Psoas muscle (tissue), 8 donors: ENCODE results near the gene POFUT2. TPM values are rescaled to one million over a fixed set of nuclear protein-coding genes. Genes with fewer than 3 reads are reported as not detected.
"Not testable (repeated sequence)": the region's sequence is repeated elsewhere in the genome, so short reads cannot be mapped to it uniquely, and the experiment has no call there.

ENCODE experiments used
- ATAC-seq, 4 donors: fragments of 200-7000 bp; cut with Tn5 transposase; one replicate each; pipeline ENCODE4 v1.9.1; 2020; ENCODE audit warnings: moderate library complexity in 3 of 4, mild to moderate bottlenecking in 2 of 4
- DNase-seq, 2 donors: peaks; one replicate each; pipeline ENCODE4 v3.0.0-alpha.2; 2020
- H3K27ac ChIP-seq: fragments of 200-600 bp; one replicate; pipeline ENCODE4 v1.8.0; 2022
- H3K27me3 ChIP-seq, 3 donors: fragments of 200-600 bp in 1 of 3; one replicate each; pipeline versions ENCODE4 v1.6.1 to v1.8.0; 2013 to 2022; ENCODE audit warnings: low read length in 2 of 3, mild to moderate bottlenecking in 2 of 3, moderate library complexity in 1 of 3; ENCODE audit not compliant: insufficient read depth in 3 of 3
- H3K36me3 ChIP-seq, 2 donors: fragments of 200-600 bp in 1 of 2; one replicate each; pipeline versions ENCODE4 v1.6.1 to v1.8.0; 2013 to 2022; ENCODE audit warnings: low read depth in 1 of 2, mild to moderate bottlenecking in 1 of 2, moderate library complexity in 1 of 2; ENCODE audit not compliant: insufficient read depth in 1 of 2
- H3K4me1 ChIP-seq: fragments of 200-600 bp; one replicate; pipeline ENCODE4 v1.8.0; 2022
- H3K4me3 ChIP-seq: fragments of 200-600 bp; one replicate; pipeline ENCODE4 v1.8.0; 2022; ENCODE audit warnings: mild to moderate bottlenecking
- H3K9me3 ChIP-seq: fragments of 200-600 bp; one replicate; pipeline ENCODE4 v1.8.0; 2022
- WGBS, 3 donors: extraction: QIAGEN DNeasy Blood & Tissue Kit; methylation state at CpG; one replicate each; pipeline versions ENCODE4 v1.1.6 to v1.1.7; 2013; 5-methylcytosine and 5-hydroxymethylcytosine counted together
- intact Hi-C, 2 donors: fragments of 100-400 bp; cut with DNase I; formaldehyde crosslinking; loops; one replicate each; pipeline versions ENCODE4 v1.11.0 to v1.14.2; 2022
- polyA plus RNA-seq, 3 donors: library from polyadenylated mRNA; stranded (reverse); fragments of 200-250 nt; gene quantifications; one replicate each; pipeline ENCODE4 v1.2.3, GENCODE V29; 2013
- total RNA-seq, 4 donors: library from RNA; stranded (reverse); fragmentation: NEBNext Ultra II Directional in 2 of 4; extraction: Animal tissue kit (Norgen Biotek cat#: 25700) in 2 of 4; gene quantifications; one replicate each; pipeline versions ENCODE4 v1.2.1 to v1.2.4, GENCODE V29; 2021 to 2023
- TF ChIP-seq, protein P1 (sequence below): fragments of 200-600 bp; IDR thresholded peaks from one replicate; pipeline ENCODE4 v1.8.0; 2022; ENCODE audit warnings: antibody characterized with exemption
- donor health status: healthy with polysubstance abuse.
- donor health status: DM: no; HTN: no; CAD: no; lungs with moderate emphysema.
- donor health status: Bipolar disorder and iron deficiency.
- donor health status: healthy.
- donor health status: DM: yes; HTN: yes; CAD: no.
- donor health status: DM: no; HTN: no; CAD: no.
- donor health status: DM: no; HTN: no; CAD: no.
- donor health status: DM: yes; HTN: yes; CAD: no.

The POFUT2 gene
- total and polyA plus RNA-seq, 7 donors, result 5.6 to 13.9 (median 10.8) TPM

DNA sequence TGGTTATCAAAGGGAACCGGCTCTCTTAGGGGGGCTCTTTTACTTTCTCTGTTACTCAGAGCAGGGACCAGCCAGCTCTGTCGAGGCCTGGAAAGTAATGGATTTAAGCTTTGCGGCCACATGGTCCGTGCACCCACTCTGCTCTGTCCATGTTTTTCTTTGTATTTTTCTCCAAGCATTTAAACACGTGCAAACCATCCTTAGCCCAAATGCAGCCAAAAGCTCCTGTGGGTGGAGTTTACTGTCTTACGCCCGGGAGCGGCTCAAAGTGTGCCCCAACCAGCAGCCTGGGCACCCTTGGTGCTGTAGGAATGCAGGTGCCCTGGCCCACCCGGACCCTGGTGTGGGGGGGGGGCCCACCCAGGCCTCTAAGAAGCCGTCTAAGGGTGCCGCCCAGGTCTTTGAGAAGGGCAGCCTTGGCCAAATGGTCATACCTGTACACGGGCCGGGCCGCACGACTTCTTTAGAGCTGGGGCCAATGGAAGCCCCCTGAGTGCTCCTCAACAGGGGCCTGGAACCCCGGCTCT lies 29.2 kb upstream of the POFUT2 start:
- Histone ChIP-seq H3K36me3 (no peaks in the 10 kb centered on the region), H3K27me3 (peaks cover 0 to 24% (median 3%) of the 10 kb centered on the region in 3 donors), H3K4me3 (no peak overlapping the region), H3K9me3 (no peaks in the 10 kb centered on the region), H3K27ac (no peak overlapping the region), H3K4me1 (peaks cover 12% of the 10 kb centered on the region)
- intact Hi-C loops, result loop anchor here in 1 of 2 donors (5.0 kb wide), 1 partner anchor 35 kb away; no protein-coding TSS in a partner anchor
- TF ChIP-seq, protein P1, sequence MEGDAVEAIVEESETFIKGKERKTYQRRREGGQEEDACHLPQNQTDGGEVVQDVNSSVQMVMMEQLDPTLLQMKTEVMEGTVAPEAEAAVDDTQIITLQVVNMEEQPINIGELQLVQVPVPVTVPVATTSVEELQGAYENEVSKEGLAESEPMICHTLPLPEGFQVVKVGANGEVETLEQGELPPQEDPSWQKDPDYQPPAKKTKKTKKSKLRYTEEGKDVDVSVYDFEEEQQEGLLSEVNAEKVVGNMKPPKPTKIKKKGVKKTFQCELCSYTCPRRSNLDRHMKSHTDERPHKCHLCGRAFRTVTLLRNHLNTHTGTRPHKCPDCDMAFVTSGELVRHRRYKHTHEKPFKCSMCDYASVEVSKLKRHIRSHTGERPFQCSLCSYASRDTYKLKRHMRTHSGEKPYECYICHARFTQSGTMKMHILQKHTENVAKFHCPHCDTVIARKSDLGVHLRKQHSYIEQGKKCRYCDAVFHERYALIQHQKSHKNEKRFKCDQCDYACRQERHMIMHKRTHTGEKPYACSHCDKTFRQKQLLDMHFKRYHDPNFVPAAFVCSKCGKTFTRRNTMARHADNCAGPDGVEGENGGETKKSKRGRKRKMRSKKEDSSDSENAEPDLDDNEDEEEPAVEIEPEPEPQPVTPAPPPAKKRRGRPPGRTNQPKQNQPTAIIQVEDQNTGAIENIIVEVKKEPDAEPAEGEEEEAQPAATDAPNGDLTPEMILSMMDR, result no peak
- ATAC-seq, result no peak
- 64 to 79% (median 65%) methylated on average over 16 of the region's 16 CpGs for WGBS, 3 donors
- peak in 1 of 2 donors; percentile 26 for DNase-seq

DNA sequence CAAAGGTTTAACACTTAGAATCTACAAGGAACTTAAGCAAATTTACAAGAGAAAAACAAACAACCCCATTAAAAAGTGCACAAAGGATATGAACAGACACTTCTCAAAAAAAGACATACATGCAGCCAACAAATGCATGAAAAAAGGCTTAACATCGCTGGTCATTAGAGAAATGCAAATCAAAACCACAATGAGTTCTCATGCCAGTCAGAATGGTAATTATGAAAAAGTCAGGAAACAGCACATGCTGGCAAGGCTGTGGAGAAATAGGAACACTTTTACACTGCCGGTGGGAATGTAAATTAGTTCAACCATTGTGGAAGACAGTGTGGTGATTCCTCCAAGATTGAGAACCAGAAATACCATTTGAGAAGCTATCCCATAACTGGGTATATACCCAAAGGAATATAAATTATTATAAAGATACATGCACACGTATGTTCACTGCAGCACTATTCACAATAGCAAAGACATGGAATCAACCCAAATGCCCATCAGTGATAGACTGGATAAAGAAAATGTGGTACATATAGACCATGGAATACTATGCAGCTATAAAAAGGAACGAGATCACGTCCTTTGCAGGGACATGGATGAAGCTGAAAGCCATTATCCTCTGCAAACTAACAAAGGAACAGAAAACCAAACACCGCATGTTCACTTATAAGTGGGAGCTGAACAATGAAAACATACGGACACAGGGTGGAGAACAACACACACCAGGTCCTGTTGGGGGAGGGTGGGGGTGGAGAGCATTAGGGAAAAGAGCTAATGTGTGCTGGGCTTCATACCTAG lies 28.2 kb upstream of the POFUT2 start:
- Histone ChIP-seq H3K4me1 (peaks cover 12% of the 10 kb centered on the region), H3K27me3 (peaks cover 0 to 20% (median 3%) of the 10 kb centered on the region in 3 donors)
- not testable (repeated sequence) for H3K27ac ChIP-seq, DNase-seq, ATAC-seq, H3K9me3 ChIP-seq, H3K36me3 ChIP-seq, H3K4me3 ChIP-seq
- intact Hi-C loops, result loop anchor here in 1 of 2 donors (5.0 kb wide), 1 partner anchor 36 kb away; no protein-coding TSS in a partner anchor
- 48 to 60% (median 48%) methylated on average over 7 of the region's 7 CpGs for WGBS, 3 donors

DNA sequence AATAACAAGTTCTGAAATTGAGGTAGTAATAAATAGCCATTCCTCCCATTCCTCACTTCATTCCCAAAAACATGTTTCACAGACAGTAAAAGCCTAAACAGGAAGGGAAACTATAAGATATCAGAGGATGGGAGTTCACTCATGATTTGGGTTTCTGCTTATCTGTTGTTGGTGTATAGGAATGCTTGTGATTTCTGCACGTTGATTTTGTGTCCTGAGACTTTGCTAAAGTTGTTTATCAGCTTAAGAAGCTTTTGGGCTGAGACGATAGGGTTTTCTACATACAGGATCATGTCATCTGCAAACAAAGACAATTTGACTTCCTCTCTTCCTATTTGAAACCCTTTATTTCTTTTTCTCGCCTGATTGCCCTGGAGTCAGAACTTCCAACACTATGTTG lies 26.0 kb upstream of the POFUT2 start:
- no peak overlapping the region for H3K27ac ChIP-seq
- H3K9me3 ChIP-seq, result no peaks in the 10 kb centered on the region
- peaks cover 17% of the 10 kb centered on the region for H3K4me1 ChIP-seq
- DNase-seq, result no peak
- WGBS, 3 donors, result 82 to 84% (median 84%) methylated on average over 3 of the region's 3 CpGs
- intact Hi-C loops, result no loop called here
- ATAC-seq, result no peak
- TF ChIP-seq, protein P1, result no peak
- peaks cover 0 to 26% (median 4%) of the 10 kb centered on the region in 3 donors for H3K27me3 ChIP-seq
- no peaks in the 10 kb centered on the region for H3K36me3 ChIP-seq
- no peak overlapping the region for H3K4me3 ChIP-seq

DNA sequence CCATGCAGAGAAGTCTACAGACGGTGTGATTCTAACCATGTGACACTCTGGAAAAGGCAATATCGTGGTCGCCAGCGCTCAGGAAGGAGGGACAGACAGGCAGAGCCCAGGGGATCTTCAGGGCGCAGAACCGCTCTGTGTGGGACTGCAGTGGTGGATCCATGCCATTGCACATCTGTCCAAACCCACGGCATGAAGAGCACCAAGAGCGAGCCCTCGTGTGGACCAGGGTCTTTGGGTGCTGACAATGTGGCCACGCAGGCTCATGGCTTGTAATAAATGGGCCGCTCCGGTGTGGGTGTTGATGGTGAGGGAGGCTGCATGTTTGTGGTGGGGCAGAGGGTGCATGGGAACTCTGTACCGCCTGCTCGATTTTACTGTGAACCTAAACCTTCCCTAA lies 25.3 kb upstream of the POFUT2 start:
- Histone ChIP-seq H3K27me3 (peaks cover 0 to 33% (median 4%) of the 10 kb centered on the region in 3 donors), H3K36me3 (no peaks in the 10 kb centered on the region), H3K4me3 (no peak overlapping the region), H3K27ac (no peak overlapping the region), H3K4me1 (peaks cover 21% of the 10 kb centered on the region), H3K9me3 (no peaks in the 10 kb centered on the region)
- ATAC-seq (no peak), DNase-seq (peak in 1 of 2 donors; percentile 18)
- TF ChIP-seq, protein P1, result no peak
- 87 to 91% (median 90%) methylated on average over 14 of the region's 14 CpGs for WGBS, 3 donors
- intact Hi-C loops, result no loop called here

DNA sequence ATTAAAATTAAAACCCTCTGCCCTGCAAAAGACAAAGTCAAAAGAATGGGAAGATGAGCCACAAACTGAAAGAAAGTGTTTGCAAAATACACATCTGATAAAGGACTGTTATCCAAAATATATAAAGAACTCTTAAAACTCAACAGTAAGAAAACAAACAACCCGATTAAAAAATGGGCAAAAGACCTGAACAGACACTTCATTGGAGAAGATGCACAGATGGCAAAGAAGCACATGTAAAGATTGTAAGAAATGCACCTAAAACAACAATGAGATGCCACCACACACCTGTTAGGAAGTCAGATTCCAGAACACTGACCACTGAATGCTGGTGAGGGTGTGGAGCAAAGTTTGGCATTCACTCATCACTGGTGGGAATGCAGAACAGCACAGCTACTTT lies 24.6 kb upstream of the POFUT2 start:
- Histone ChIP-seq H3K27ac (no peak overlapping the region), H3K4me3 (no peak overlapping the region), H3K4me1 (peaks cover 18% of the 10 kb centered on the region), H3K36me3 (no peaks in the 10 kb centered on the region), H3K27me3 (peaks cover 0 to 37% (median 4%) of the 10 kb centered on the region in 3 donors), H3K9me3 (no peaks in the 10 kb centered on the region)
- TF ChIP-seq, protein P1, result no peak
- intact Hi-C loops, result no loop called here
- 97 to 100% (median 100%) methylated on average over 1 of the region's 1 CpG for WGBS, 3 donors
- no peak for DNase-seq
- no peak for ATAC-seq
